Bronchial epithelial cell (primary cell): ENCODE results near the gene ARPC5. TPM values are rescaled to one million over a fixed set of nuclear protein-coding genes. Genes with fewer than 3 reads are reported as not detected.

Experiments
- DNase-seq: peaks from one replicate; pipeline ENCODE4 v3.0.0-alpha.2; 2010; ENCODE audit warnings: low read depth
- FAIRE-seq: peaks from 2 replicates; lab custom pipeline; 2011; peaks lifted over from hg19 to GRCh38; lab: Jason Lieb, UNC
- H3K27me3 ChIP-seq: 2 replicates; pipeline ENCODE4 v1.5.1; 2011; ENCODE audit warnings: low read length; ENCODE audit not compliant: control insufficient read depth, insufficient read depth
- H3K36me3 ChIP-seq: 2 replicates; pipeline ENCODE4 v1.5.1; 2011; ENCODE audit warnings: low read length; ENCODE audit not compliant: control insufficient read depth, insufficient read depth
- H3K4me3 ChIP-seq: 2 replicates; pipeline ENCODE4 v1.5.1; 2011; ENCODE audit warnings: mild to moderate bottlenecking, low read depth, low read length, control low read depth
- total RNA-seq: library from RNA; depleted of rRNA; stranded (reverse); fragments of >200 nt; gene quantifications from 2 replicates; pipeline ENCODE4 v1.2.1, GENCODE V29; 2014
- TF ChIP-seq, protein P1 (sequence below): IDR thresholded peaks from 2 replicates; pipeline ENCODE4 v1.5.1; 2011; ENCODE audit warnings: mild to moderate bottlenecking, moderate library complexity, low read length, control low read depth, inconsistent platforms; ENCODE audit not compliant: insufficient read depth, severe bottlenecking

ARPC5 gene
- total RNA-seq, 1 donor from 2014 or later = 95.3 TPM

DNA sequence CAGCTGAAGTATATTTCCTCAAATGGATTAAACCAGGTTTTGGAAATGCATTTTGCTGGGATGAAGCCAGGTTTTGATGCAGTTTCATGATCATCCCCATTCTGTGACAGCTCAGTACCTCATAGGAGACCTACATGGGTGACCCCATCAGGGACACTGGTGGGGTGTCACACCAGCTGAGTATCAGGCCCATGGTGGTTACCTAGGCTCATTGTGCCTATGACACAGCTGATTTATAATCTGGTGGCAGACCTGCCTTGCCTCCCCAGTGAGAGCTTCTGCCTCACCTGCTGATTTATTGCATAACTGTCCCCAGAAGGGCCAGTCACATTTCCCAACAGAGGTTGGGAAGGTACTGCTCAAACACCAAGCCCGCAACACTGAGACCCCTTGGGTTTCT lies 49.1 kb downstream of the ARPC5 start:
- no peak for DNase-seq
- TF ChIP-seq, protein P1, sequence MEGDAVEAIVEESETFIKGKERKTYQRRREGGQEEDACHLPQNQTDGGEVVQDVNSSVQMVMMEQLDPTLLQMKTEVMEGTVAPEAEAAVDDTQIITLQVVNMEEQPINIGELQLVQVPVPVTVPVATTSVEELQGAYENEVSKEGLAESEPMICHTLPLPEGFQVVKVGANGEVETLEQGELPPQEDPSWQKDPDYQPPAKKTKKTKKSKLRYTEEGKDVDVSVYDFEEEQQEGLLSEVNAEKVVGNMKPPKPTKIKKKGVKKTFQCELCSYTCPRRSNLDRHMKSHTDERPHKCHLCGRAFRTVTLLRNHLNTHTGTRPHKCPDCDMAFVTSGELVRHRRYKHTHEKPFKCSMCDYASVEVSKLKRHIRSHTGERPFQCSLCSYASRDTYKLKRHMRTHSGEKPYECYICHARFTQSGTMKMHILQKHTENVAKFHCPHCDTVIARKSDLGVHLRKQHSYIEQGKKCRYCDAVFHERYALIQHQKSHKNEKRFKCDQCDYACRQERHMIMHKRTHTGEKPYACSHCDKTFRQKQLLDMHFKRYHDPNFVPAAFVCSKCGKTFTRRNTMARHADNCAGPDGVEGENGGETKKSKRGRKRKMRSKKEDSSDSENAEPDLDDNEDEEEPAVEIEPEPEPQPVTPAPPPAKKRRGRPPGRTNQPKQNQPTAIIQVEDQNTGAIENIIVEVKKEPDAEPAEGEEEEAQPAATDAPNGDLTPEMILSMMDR = no peak
- H3K36me3 ChIP-seq = no peaks in the 10 kb centered on the region
- FAIRE-seq = no peak
- H3K27me3 ChIP-seq = no peaks in the 10 kb centered on the region
- no peak overlapping the region for H3K4me3 ChIP-seq

DNA sequence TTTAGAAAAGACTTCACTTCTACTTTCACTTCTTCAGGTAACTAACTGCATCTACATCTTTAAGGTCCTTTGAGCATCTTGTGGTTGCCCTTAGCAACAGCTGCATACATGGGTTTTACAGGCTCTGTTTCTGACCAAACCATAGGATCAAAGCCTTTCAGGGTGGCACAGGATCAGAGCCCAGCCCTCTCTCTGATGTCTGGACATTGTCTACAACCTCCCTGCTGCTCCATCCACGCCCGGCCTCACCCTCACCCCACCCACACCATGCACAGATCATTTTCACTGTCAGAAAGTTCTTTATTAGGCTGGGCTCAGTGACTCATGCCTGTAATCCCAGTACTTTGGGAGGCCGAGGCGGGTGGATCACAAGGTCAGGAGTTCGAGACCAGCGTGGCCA lies 50.5 kb downstream of the ARPC5 start:
- DNase-seq = no peak
- FAIRE-seq = no peak
- H3K27me3 ChIP-seq = no peaks in the 10 kb centered on the region
- TF ChIP-seq, protein P1 = no peak
- no peaks in the 10 kb centered on the region for H3K36me3 ChIP-seq
- no peak overlapping the region for H3K4me3 ChIP-seq

DNA sequence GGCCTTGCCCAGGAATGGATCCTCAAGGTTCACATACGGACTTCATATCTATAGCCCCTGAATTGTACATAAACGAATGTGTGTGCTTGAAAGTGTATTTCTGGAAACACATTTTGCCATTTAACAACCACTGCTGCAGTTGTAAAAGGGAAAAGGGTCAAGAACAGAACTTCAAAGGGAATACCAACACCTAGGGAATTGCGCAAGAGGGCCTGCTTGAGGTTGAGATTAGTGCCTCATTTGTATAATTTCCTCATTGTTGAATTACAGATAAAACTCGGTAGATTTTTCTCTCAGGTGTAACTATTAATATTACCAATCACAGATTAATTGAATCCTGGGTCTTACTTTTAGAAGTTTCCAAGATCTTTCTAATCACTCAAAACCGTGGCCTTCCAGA lies 51.4 kb downstream of the ARPC5 start:
- H3K27me3 ChIP-seq = no peaks in the 10 kb centered on the region
- FAIRE-seq (no peak), DNase-seq (no peak)
- TF ChIP-seq, protein P1 = no peak
- H3K36me3 ChIP-seq = no peaks in the 10 kb centered on the region
- no peak overlapping the region for H3K4me3 ChIP-seq

DNA sequence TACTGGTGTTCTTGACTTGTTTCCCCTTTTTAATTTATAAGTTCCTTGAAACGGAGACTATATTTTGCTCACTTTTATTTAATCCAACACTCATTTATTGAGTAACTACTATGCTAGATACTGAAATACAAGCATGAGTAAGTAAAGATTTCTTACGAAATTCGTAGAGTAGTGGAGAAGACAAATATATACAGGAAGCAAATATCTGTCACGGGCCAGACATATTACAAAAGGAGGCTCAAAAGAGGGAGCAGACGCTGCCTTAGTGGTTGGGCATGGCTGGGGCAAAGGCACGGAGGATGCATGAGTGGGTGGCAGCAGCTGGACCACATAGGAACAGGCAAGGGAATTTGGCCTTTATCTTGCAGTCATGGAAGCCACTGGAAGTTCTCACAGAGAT lies 52.1 kb downstream of the ARPC5 start:
- DNase-seq = peak; percentile 35
- no peak for FAIRE-seq
- no peak overlapping the region for H3K4me3 ChIP-seq
- TF ChIP-seq, protein P1 = no peak
- H3K27me3 ChIP-seq = no peaks in the 10 kb centered on the region
- H3K36me3 ChIP-seq = no peaks in the 10 kb centered on the region

DNA sequence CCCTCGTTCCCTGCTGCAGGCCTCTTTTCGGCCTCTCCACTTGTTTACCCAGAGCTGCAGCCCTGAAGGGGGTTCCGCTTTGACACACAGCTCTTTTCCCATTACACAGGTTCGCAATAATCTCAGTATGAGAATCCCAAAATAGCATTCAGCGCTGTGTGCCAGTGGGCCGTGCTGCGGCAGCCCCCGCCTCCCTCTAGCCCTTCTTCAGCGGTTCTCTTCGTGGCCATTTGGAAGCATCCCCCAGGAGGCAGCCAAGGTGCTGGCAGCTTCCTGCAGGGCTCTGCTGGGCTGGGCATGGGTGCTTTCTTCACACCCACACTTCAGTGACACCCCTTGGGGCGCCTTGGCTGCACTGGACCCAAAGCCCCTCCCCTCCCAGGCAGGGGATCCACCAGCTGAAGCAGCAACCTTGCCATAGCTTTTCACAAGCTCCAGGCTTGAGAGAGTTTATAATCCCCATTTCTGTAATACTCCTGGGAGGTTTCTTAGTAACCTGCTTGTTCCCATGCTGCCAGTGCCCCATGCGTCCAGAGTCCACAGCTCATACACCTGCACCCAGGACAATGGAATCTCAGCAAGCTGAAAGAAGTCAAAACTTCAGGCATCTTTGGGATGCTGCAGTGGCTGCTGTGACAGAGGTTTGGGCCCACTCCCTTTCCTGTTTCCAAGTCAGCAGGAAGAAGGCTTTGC lies 53.4 kb downstream of the ARPC5 start:
- Histone ChIP-seq H3K27me3 (no peaks in the 10 kb centered on the region), H3K36me3 (no peaks in the 10 kb centered on the region), H3K4me3 (no peak overlapping the region)
- DNase-seq = no peak
- TF ChIP-seq, protein P1 = no peak
- no peak for FAIRE-seq

DNA sequence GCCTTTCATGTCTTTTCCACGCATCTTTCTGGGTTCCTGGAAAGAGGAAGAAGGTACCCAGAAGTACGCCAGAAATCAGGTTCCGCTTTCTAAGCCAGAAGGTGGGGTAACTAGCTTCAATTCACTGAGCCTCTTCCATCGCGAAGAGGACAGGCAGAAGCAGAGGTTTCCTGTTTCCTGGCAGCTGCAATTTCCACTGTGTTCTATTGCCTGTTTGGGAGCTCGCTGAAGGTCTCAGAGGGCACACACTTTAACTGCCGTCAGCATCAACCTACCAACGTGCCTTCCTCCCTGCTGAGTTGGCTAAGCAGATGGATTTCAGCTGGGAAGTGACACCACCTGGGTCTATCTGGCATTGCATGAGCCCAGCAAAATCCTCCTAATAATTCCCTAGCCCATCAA lies 55.3 kb downstream of the ARPC5 start:
- TF ChIP-seq, protein P1 = peak; percentile 32
- DNase-seq = peak; percentile 39
- FAIRE-seq = no peak
- Histone ChIP-seq H3K36me3 (no peaks in the 10 kb centered on the region), H3K4me3 (no peak overlapping the region), H3K27me3 (no peaks in the 10 kb centered on the region)
